DOHH2 (cell line): ENCODE measurements around the gene EHMT2.

Source experiments
- EZH2phosphoT487 ChIP-seq: fragments of 200-600 bp; sonication (generic); IDR thresholded peaks from 2 replicates; pipeline ENCODE4 v1.6.1; 2017; ENCODE audit warnings: borderline replicate concordance, mild to moderate bottlenecking, antibody characterized with exemption, low read length, moderate library complexity, mixed read lengths
- TF ChIP-seq, protein P1 (sequence below): fragments of 200-600 bp; sonication (generic); IDR thresholded peaks from one replicate; pipeline ENCODE4 v1.5.1; 2014; ENCODE audit warnings: antibody characterized with exemption, mild to moderate bottlenecking, low read depth, low read length; ENCODE audit not compliant: poor library complexity, severe bottlenecking

DNA sequence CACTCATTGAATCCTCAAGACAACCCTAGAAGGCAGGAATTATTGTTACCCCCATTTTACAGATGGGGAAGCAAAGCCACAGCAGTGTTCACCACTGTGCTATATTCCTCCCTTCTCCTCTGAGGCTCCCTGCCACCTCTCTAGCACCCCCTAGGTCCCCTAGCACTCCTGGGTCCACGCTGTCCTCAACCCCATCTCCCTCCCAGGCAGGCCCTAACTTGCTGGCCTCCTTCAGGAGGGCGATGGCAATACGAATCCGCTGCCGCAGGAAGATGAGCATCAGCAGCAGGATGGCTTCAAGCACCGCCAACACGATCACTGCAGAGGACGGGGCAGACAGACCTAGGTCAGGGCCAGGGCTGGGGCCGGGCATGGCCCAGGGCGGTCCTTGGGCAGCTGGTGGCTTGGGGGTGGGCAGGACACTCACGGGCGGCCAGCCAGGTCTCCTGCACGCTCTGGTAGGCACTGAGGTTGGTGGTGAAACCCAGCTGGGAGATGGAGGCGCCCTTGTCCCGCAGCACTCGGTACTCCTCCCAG is 27.0 kb downstream of the EHMT2 start:
- TF ChIP-seq, protein P1, sequence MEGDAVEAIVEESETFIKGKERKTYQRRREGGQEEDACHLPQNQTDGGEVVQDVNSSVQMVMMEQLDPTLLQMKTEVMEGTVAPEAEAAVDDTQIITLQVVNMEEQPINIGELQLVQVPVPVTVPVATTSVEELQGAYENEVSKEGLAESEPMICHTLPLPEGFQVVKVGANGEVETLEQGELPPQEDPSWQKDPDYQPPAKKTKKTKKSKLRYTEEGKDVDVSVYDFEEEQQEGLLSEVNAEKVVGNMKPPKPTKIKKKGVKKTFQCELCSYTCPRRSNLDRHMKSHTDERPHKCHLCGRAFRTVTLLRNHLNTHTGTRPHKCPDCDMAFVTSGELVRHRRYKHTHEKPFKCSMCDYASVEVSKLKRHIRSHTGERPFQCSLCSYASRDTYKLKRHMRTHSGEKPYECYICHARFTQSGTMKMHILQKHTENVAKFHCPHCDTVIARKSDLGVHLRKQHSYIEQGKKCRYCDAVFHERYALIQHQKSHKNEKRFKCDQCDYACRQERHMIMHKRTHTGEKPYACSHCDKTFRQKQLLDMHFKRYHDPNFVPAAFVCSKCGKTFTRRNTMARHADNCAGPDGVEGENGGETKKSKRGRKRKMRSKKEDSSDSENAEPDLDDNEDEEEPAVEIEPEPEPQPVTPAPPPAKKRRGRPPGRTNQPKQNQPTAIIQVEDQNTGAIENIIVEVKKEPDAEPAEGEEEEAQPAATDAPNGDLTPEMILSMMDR = peak; percentile 49
- no peak for TF ChIP-seq EZH2phosphoT487
